Hepatocyte (in vitro differentiated cells): Measurements from ENCODE around the gene TBCD.

ENCODE experiments used
- CTCF ChIP-seq: fragments of 200-600 bp; sonication (generic); IDR thresholded peaks from 2 replicates; pipeline ENCODE4 v1.5.1; 2016; ENCODE audit warnings: antibody characterized with exemption, mild to moderate bottlenecking; ENCODE audit not compliant: poor library complexity
- EZH2 ChIP-seq: fragments of 200-600 bp; sonication (generic); IDR thresholded peaks from 2 replicates; pipeline ENCODE4 v1.6.1; 2016; ENCODE audit warnings: antibody characterized with exemption, mild to moderate bottlenecking, borderline replicate concordance
- EZH2phosphoT487 ChIP-seq: fragments of 200-600 bp; sonication (generic); IDR thresholded peaks from one replicate; pipeline ENCODE4 v1.6.1; 2018; ENCODE audit warnings: antibody characterized with exemption, mild to moderate bottlenecking, low read depth, moderate library complexity; ENCODE audit not compliant: unreplicated experiment, severe bottlenecking

- TF ChIP-seq CTCF (no peak), EZH2 (no peak), EZH2phosphoT487 (no peak)
These were observed 6.3 kb upstream of the TBCD start for GRCh38 chr17:82745524-82745923.
